Upper lobe of left lung (tissue), 6 donors: Measurements from ENCODE around the gene VMAC. TPM values are rescaled to one million over a fixed set of nuclear protein-coding genes. Genes with fewer than 3 reads are reported as not detected.

Experiments
- ATAC-seq, 2 donors: fragments of 200-7000 bp; cut with Tn5 transposase; one replicate each; pipeline ENCODE4 v1.9.1; 2022; ENCODE audit warnings: mild to moderate bottlenecking in 2 of 2, moderate library complexity in 2 of 2; ENCODE audit not compliant: low FRiP score in 2 of 2
- DNase-seq, 2 donors: peaks; one replicate each; pipeline ENCODE4 v3.0.0-alpha.2; 2019 to 2020
- H3K27ac ChIP-seq, 4 donors: fragments of 200-600 bp; sonication (generic); one replicate each; pipeline ENCODE4 v1.5.1; 2016 to 2019
- H3K27me3 ChIP-seq, 4 donors: fragments of 200-600 bp; sonication (generic); one replicate each; pipeline ENCODE4 v1.5.1; 2017 to 2019
- H3K36me3 ChIP-seq, 4 donors: fragments of 200-600 bp; sonication (generic); one replicate each; pipeline ENCODE4 v1.5.1; 2016 to 2019
- H3K4me1 ChIP-seq, 4 donors: fragments of 200-600 bp; sonication (generic); one replicate each; pipeline ENCODE4 v1.5.1; 2018 to 2019
- H3K4me3 ChIP-seq, 4 donors: fragments of 200-600 bp; sonication (generic); one replicate each; pipeline ENCODE4 v1.5.1; 2017 to 2019; ENCODE audit warnings: mild to moderate bottlenecking in 2 of 4, moderate library complexity in 1 of 4
- H3K9me3 ChIP-seq, 4 donors: fragments of 200-600 bp; sonication (generic); one replicate each; pipeline ENCODE4 v1.5.1; 2018 to 2019
- CTCF ChIP-seq, 6 experiments: fragments of 450-650 bp in 4 of 6; fragments of 200-600 bp in 2 of 6; sonication (generic) in 2 of 6; IDR thresholded peaks; one replicate each; pipeline ENCODE4 v1.5.1; 2016 to 2019; ENCODE audit warnings: antibody characterized with exemption in 6 of 6
- EP300 ChIP-seq, 4 donors: sonication (generic); formaldehyde crosslinking; IDR thresholded peaks; one replicate each; pipeline ENCODE4 v1.5.1; 2017; ENCODE audit warnings: antibody characterized with exemption in 4 of 4, control low read depth in 2 of 4
- POLR2A ChIP-seq, 4 donors: fragments of 450-650 bp; IDR thresholded peaks; one replicate each; pipeline ENCODE4 v1.5.1; 2016 to 2017; ENCODE audit warnings: antibody characterized with exemption in 4 of 4, mild to moderate bottlenecking in 2 of 4
- POLR2AphosphoS5 ChIP-seq, 2 donors: sonication (generic); formaldehyde crosslinking; IDR thresholded peaks; one replicate each; pipeline ENCODE4 v1.5.1; 2017; ENCODE audit warnings: antibody characterized with exemption in 2 of 2
- whole genome bisulfite sequencing, 2 donors: methylation state at CpG; one replicate each; pipeline ENCODE4 v1.1.5; 2017 to 2018; 5-methylcytosine and 5-hydroxymethylcytosine counted together
- total RNA-seq, 6 donors: library from RNA; depleted of rRNA in 4 of 6; stranded (reverse); fragments of >200 nt in 4 of 6; gene quantifications; one replicate each; pipeline versions ENCODE4 v1.1.0 to v1.2.1, GENCODE V29; 2016 to 2021
- donor health status: DM: no; HTN: no; CAD: no; lungs with moderate emphysema.
- donor health status: DM: no; HTN: yes; CAD: no; lungs with severe emphysema.

VMAC gene
- total RNA-seq, 6 donors from 2014 or later, result 4.1 to 38.8 (median 9.3) TPM

DNA sequence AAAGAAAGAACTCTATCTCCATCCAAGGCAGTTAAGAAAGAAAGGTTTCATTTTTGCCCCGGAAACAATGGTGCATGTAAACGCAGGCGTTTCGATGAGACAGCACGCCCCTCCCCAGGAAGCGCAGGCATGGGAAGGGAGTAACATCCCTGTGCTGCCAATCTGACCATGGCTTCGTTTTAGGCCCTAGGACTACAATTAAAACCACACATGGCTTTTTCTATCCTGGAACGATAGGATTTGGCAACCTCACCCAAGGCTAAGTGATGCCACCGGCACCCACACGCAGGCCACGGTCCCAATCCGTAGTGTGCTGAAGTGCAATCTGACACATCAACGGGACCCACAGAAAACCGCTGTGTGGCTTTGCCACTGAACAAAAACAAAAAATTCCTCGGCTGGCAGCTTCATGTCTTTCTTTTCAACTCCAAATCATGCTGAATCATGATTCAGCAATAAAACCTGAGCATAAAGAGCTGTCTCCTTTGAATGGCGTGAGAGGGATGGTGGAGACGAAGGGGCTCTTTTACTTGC, 49.1 kb downstream of the VMAC start:
- H3K4me3 ChIP-seq, result no peak overlapping the region
- no peaks in the 10 kb centered on the region for H3K9me3 ChIP-seq
- H3K27ac ChIP-seq, result peak overlapping the region; percentile 61 to 77 (median 70)
- no peak for TF ChIP-seq POLR2AphosphoS5 (IDR thresholded peaks at IDR 0.05)
- TF ChIP-seq CTCF (IDR thresholded peaks at IDR 0.05), result no peak
- TF ChIP-seq POLR2A (IDR thresholded peaks at IDR 0.05), result no peak
- no peak for TF ChIP-seq EP300 (IDR thresholded peaks at IDR 0.05)
- no peak for ATAC-seq
- no peaks in the 10 kb centered on the region for H3K27me3 ChIP-seq
- DNase-seq, result no peak
- H3K36me3 ChIP-seq, result peaks cover 0 to 9% (median 2%) of the 10 kb centered on the region in 4 donors
- WGBS, 2 donors, result 34 to 53% methylated on average over 11 to 17 of the region's 17 CpGs
- H3K4me1 ChIP-seq, result peaks cover 67 to 85% (median 73%) of the 10 kb centered on the region in 4 donors

- DNase-seq, result no peak
- Histone ChIP-seq H3K27ac (peak overlapping the region; percentile 61 to 77 (median 70)), H3K4me3 (no peak overlapping the region), H3K9me3 (no peaks in the 10 kb centered on the region), H3K36me3 (peaks cover 0 to 9% (median 2%) of the 10 kb centered on the region in 4 donors), H3K4me1 (peaks cover 67 to 85% (median 71%) of the 10 kb centered on the region in 4 donors), H3K27me3 (no peaks in the 10 kb centered on the region)
- WGBS, 2 donors, result 39 to 46% methylated on average over 6 of the region's 6 CpGs
- no peak for TF ChIP-seq EP300 (IDR thresholded peaks at IDR 0.05)
- TF ChIP-seq POLR2AphosphoS5 (IDR thresholded peaks at IDR 0.05), result no peak
- no peak for TF ChIP-seq CTCF (IDR thresholded peaks at IDR 0.05)
- TF ChIP-seq POLR2A (IDR thresholded peaks at IDR 0.05), result no peak
- no peak for ATAC-seq
These were observed 49.6 kb downstream of the VMAC start for GRCh38 chr19:5954293-5954692.

DNA sequence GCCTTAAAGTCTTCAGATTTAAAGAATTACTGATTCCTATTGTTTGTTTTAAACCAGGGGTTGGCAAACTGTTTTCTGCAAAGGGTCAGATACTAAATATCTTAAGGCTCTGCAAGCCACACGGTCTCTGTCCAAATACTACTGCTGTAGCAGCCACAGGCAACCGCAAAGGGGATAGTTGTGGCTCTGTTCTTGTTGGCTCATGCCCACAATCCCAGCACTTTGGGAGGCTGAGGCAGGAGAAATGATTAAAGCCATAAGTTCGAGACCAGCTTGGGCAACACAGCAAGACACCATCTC, 50.9 kb downstream of the VMAC start:
- Histone ChIP-seq H3K36me3 (no peaks in the 10 kb centered on the region), H3K4me3 (no peak overlapping the region), H3K27me3 (no peaks in the 10 kb centered on the region), H3K4me1 (peaks cover 72 to 85% (median 74%) of the 10 kb centered on the region in 4 donors), H3K9me3 (no peaks in the 10 kb centered on the region), H3K27ac (peak overlapping the region in 2 of 4 donors; percentile 71 to 77)
- TF ChIP-seq POLR2A (IDR thresholded peaks at IDR 0.05), result no peak
- TF ChIP-seq CTCF (IDR thresholded peaks at IDR 0.05), result no peak
- no peak for TF ChIP-seq POLR2AphosphoS5 (IDR thresholded peaks at IDR 0.05)
- no peak for TF ChIP-seq EP300 (IDR thresholded peaks at IDR 0.05)
- DNase-seq (no peak), ATAC-seq (no peak)
- WGBS, 2 donors, result 64 to 80% methylated on average over 3 of the region's 3 CpGs

DNA sequence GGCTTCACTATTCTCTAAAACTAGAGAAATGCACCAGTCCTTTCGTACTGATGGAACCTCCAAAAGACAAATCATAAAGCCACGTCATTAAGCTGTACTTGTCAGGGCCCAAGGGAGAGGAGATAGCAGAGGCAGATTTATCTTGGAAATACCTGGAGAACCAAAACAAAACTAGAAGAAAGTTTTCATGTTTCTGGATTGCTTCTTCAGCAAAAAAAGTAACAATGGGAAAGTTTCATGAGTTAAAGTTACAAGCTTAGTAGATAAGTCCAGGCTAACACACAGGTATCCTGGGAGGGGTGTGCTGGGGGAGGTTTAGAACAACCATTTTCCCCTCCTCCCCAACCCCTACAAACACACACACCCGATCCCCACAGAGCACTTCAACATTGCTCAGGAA, 51.7 kb downstream of the VMAC start:
- H3K4me1 ChIP-seq, result peaks cover 72 to 85% (median 74%) of the 10 kb centered on the region in 4 donors

More for the DNA sequence above, 51.7 kb downstream of the VMAC start:
- no peak overlapping the region for H3K4me3 ChIP-seq
- no peaks in the 10 kb centered on the region for H3K9me3 ChIP-seq
- no peak for TF ChIP-seq CTCF (IDR thresholded peaks at IDR 0.05)
- H3K36me3 ChIP-seq, result no peaks in the 10 kb centered on the region
- no peak overlapping the region for H3K27ac ChIP-seq
- ATAC-seq, result no peak
- no peaks in the 10 kb centered on the region for H3K27me3 ChIP-seq
- no peak for DNase-seq
- WGBS, 2 donors, result 72 to 77% methylated on average over 3 of the region's 3 CpGs
